Lower leg skin (tissue), 4 donors: ENCODE data around the gene KCNA3. TPM values are rescaled to one million over a fixed set of nuclear protein-coding genes. Genes with fewer than 3 reads are reported as not detected.

ENCODE experiments used
- DNase-seq, 2 donors: peaks; one replicate each; pipeline ENCODE4 v3.0.0-alpha.2; 2019; ENCODE audit warnings: low spot score in 2 of 2
- H3K4me3 ChIP-seq: fragments of 200-600 bp; sonication (generic); 2 replicates; pipeline ENCODE4 v1.5.1; 2017; ENCODE audit warnings: mild to moderate bottlenecking, low read depth; ENCODE audit not compliant: poor library complexity, severe bottlenecking
- CTCF ChIP-seq, 3 donors: fragments of 450-650 bp; IDR thresholded peaks; one replicate each; pipeline ENCODE4 v1.5.1; 2016; ENCODE audit warnings: antibody characterized with exemption in 3 of 3, mild to moderate bottlenecking in 3 of 3, moderate library complexity in 2 of 3
- POLR2A ChIP-seq, 2 donors: fragments of 450-650 bp; IDR thresholded peaks; one replicate each; pipeline ENCODE4 v1.6.1; 2016 to 2017; ENCODE audit warnings: antibody characterized with exemption in 2 of 2, mild to moderate bottlenecking in 1 of 2, moderate library complexity in 1 of 2
- WGBS, 2 donors: methylation state at CpG; one replicate each; pipeline ENCODE4 v1.1.5; 2018; 5-methylcytosine and 5-hydroxymethylcytosine counted together
- intact Hi-C: fragments of 100-400 bp; cut with DNase I; formaldehyde crosslinking; loops from one replicate; pipeline ENCODE4 v1.15.0; 2023; ENCODE audit warnings: low total_unique reads
- total RNA-seq, 4 donors: library from RNA; depleted of rRNA; stranded (reverse); fragments of >200 nt; gene quantifications; one replicate each; pipeline ENCODE4 v1.1.0, GENCODE V29; 2016

Gene KCNA3
- total RNA-seq, 4 donors from 2014 or later: 0.30 to 1.0 (median 0.43) TPM

GRCh38 chr1:110626889-110627288 is 47.9 kb downstream of the KCNA3 start:
- peak in 1 of 2 donors; percentile 23 for DNase-seq
- no peak for TF ChIP-seq POLR2A (IDR thresholded peaks at IDR 0.05)
- no peak for TF ChIP-seq CTCF (IDR thresholded peaks at IDR 0.05)
- no peak overlapping the region for H3K4me3 ChIP-seq
- WGBS, 2 donors: 65 to 68% methylated on average over 7 of the region's 7 CpGs
- intact Hi-C loops: no loop called here

Other genes with a start within 250 kb of the KCNA3 start
- gene PROK1, start 223.8 kb downstream of the KCNA3 start, total RNA-seq: 1 to 10 TPM in 1 of 4 donors, under 1 TPM in 2, not detected in 1; 0.34 to 1.9 (median 0.78) TPM
- not detected for gene KCNA10, start 155.8 kb downstream of the KCNA3 start, total RNA-seq
- under 1 TPM in 2 of 4 donors, not detected in 2; 0.65 to 0.88 TPM for gene KCNA2, start 68.6 kb downstream of the KCNA3 start, total RNA-seq
- gene CD53, start 198.2 kb upstream of the KCNA3 start, total RNA-seq: 10 to 100 TPM in 2 of 4 donors, 1 to 10 TPM in 2; 4.7 to 12.7 (median 8.8) TPM